ENCODE data around the gene P4HA3.

P4HA3 gene

DNA sequence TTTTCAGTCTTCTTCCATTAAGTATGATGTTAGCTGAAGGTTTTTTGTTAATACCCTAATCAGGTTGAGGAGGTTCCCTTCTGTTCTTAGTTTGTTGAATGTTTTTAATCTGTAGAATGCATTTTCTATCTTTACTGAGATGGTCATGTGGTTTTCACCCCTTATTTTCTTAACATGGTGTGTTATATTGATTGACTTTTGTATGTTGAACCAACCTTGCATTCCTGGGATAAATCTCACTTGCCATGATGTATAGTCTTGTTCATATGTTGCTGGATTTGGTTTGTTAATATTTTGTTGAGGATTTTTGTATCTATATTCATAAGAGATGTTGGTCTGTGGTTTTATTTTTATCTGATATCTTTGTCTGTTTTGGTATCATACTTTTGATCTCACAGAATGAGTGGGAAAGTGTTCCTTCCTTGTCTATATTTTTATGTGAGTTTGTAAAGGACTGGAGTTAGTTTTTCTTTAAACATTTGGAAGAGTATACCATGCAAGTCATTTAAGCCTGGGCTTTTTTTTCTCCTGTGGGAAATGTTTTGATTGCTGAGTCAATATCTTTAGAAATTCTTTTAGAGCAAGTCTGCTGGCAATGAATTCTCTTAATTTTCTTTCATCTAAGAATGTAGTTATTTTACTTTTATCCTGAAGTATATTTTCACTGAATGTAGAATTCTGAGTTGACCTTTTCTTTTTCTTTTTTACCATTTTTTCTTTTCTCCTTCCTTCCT lies 5.5 kb upstream of the P4HA3 start:
- FAIRE-seq = no peak

DNA sequence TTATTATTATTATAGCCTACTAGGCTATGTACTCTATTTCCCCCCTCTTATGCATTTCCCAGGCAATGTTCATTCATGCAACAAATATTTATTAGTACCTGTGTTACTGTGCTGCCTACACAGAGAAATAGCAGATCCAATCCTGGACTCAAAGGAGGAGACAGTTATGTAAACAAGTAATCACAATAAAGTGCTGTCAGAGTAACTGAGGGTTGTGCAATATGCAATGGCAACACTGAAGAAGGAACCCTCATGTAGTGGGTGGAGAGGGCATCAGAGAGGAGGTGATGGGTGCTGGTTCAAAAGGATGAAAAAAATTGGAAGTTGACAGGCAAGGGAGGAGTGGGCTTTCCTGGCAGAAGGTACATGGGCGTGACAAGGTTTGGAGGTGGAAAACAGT lies 886 bp upstream of the P4HA3 start:
- FAIRE-seq = no peak

DNA sequence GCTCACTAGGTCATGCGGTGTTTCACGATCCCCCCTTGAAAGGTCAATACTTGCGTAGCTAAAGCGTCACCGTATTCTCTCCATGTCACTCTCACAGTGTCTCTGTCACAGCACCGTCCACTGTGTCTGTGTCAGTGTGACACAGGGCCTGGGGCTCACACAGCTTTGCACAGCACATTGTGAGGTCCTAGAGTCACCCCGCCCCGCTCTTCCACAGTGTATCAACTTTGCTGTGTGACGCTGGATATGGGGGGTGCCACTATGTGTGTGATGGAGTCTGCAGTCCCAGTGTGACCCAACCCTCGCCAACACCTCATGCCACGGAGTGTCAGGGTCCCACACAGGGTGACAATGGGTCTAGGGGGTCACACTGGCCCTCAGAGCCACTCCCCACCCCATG lies 583 bp downstream of the P4HA3 start:
- no peak for FAIRE-seq

DNA sequence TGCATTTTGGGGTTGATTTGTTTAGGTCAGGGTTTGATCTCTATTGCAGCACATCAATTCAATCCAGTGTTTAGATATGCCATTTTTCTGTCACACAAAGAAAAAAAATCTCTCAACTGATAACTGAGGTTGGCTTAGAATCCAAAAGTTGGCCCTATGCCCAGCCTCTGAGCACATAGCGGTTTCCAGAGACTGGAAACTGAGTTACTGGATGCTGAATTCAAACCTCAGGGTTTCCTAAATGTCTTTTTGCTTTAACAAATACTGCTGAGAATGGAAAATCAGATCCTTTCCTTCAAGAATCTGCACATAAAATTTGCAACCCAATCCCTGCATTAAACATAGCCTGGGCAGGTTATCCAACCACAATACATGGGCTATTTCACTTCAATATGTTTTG lies 4.0 kb downstream of the P4HA3 start:
- FAIRE-seq = no peak

DNA sequence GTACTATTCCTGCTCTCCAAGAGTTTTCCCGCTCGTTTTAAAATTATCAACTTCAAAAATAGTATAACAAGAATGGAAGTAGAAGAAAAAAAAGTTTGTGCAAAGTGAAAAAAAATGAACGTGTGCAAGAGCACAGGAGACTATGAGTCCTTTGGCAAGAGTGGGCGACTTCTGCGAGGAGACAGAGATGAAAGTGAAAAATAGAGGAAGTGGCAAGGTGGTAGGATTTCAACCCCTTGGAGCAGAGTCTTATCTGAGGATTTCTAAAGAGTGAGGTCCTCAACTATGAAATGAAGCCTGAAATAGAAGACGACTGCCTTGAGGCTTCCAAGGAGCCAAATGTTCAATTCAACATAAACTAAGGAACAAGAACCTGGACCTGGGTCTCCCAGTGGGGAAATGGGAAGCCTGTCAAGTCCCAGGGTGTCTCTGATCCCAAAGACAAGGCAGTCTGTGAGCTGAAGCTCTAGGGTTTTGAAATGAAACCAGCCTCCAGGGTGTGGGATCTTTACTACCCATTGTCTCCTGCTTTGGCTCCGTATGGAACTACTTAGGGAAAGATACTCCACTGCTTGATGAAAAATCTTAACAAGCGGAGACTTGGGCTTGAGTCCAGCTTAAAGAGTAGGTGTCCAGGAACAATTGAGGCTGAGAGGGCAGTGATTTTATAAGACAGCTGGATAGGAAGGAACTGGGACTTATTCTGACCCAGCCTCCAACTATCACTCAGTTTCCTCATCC lies 4.8 kb downstream of the P4HA3 start:
- FAIRE-seq = no peak

DNA sequence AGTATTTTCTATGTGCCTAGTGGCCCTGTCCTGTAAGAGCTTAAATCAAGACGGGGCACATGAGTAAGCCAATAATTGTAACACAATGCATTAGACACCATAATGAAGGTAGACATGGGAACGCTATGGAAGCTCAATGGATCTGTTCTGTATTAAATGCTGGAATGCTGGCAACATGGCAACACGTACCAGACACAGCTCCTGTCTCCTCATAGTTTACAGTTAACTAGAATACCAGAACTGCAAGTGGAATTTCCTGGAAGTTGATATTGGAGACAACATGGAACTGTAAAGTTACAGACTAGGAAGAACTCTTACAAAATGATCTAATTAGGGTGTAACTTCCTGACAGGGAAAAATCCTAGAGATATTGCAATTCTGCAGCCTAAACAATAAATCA lies 12.4 kb downstream of the P4HA3 start:
- FAIRE-seq = no peak

DNA sequence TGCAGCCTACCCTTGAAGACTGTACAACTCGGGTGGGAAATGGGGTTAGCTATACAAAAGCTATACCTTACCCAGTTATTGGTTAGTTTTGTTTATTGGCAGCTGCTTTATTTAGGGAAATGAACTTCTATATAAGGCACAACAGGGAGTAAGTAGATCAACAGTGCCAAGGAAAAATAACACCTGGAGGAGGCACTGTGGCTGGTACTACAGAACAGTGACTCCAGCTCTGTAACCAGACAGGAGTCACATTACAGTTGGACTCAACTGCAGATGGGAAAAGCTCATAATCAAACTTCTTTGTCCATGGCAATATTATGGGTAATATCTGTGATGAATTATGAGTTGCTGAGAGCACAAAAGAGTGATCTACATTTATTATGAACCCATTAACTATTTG lies 14.0 kb downstream of the P4HA3 start:
- FAIRE-seq = no peak

DNA sequence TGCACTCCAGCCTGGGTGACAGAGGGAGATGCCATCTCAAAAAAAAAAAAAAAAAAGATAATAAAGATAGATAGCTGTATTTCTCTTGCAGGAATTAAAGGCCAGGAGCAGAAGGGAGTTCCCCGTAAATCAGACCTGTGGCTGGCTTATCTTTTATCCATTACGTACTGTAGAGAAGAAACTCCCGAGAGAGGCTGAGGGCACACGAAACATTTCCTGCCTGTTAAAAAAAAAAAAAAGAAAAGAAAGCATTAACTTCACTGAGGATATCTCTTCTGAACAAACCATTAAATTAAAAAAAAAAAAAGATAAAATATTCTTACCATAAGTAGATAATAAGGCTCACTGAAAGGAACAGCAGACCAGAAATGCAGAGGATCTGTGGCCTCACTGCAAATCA lies 22.5 kb downstream of the P4HA3 start:
- no peak for FAIRE-seq

DNA sequence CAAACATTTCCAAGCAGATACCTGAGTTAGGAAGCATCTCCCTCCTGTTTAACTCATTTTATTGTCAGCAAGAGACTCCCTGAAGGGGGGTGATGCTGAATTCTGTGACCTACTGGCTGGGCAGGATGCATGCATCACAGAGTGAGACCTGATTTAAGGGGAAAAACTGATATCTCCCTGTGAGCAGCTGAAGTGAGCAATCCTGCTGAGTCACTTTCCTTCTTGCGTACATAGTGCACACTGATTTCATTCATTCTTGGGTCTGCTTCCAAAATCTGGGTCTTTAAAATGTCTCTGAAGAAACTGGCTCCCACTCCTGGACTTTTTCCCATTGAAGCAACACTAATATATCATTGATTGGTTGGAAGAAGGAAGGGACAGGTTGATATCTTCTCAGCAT lies 23.3 kb downstream of the P4HA3 start:
- FAIRE-seq = no peak

DNA sequence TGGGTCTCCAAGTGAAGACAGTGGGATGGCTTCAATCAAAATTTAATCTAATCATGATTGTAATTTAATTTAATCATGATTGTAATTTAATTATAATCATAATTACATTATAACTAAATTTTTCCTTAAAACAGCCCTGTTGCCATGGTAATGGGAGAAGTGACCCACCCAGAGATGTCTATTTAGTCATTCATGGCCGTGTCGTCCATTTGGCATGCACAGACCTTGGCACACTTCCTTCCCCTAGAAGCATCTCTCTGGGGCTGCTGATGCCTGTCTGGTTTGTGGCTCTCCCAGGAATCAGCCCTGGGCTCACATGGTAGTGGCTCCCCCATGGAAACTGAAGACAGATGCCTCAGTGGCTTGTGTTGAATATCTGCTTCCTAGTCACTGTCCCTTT lies 27.0 kb downstream of the P4HA3 start:
- no peak for FAIRE-seq

DNA sequence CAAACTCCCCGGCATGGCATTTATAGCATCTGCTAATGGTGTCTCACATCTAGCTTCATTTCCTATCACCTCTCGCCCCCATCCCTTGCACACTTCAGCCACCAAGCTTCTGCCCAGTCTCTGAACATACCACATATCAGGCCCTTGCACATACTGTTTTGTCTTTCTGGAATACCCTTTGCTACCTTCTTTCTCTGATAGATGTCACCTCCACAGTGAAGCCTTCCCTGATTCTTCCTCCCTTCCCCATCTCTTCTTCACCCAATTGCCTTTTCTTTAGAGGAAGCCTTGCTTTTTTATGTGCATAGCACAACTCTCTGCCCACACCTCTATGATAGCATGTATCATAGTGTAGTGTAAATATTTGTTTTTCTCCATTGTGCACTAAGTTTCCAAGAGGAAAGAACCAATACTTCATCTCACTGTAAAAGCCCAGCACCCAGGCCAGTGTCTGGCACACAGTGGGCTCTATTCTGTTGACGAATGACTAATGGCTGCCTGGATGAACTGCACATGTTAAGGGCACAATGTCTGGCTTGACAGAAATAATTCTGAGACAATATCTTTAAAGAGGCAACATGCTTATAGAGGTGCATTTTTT lies 27.8 kb downstream of the P4HA3 start:
- no peak for FAIRE-seq

DNA sequence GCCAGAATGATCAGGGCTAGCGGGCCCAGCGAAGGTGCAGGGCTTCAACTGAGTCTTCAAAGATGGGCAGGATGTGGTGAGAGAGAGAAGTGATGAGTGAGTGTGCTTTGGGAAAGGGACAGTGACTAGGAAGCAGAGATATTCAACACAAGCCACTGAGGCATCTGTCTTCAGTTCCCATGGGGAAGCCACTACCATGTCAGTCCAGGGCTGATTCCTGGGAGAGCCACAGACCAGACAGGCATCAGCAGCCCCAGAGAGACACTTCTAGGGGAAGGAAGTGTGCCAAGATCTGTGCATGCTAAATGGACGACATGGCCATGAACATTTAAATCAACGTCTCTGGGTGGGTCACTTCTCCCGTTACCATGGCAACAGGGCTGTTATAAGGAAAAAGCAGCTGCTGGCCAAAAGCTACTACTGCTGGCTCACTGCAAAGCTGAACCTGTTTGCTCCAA lies 28.5 kb downstream of the P4HA3 start:
- FAIRE-seq = no peak

DNA sequence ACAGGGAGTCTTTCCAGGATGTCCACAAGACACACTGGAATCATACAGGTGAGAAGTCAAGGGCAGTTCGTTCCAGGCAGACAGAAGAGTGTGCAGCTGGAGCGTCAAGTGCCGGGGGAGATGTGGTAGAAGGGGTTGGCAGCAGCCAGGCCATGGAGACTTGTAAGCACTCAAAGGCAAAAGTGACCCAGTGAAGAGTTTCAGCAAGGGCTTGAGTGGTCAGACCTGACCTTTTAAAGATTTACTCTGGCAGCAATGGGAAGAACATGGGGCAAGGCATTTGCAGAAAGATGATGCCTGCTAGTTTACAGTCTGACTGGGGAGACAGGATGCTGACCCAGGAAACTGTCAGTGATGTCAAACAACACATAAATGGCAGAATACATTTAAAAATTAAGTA lies 29.0 kb downstream of the P4HA3 start:
- FAIRE-seq = no peak

DNA sequence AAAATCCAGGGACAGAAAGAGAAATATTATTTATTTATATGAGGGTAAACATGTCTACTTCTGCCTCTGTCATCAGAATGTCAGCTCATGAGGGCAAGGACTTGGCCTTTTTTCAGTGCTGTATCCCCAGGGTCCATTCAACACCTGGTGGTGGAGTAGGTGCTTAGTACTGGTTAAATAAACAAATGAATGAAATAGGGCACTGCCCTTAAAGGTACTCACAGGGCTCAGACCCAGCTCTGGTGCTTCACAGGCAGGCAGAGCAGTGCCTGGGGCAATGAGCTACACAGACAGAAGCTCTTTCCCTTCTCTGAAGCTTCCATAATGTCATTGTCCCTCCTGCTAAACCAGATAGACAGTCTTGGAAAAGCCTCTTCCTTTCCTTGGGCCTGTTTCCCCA lies 30.9 kb downstream of the P4HA3 start:
- FAIRE-seq = no peak

DNA sequence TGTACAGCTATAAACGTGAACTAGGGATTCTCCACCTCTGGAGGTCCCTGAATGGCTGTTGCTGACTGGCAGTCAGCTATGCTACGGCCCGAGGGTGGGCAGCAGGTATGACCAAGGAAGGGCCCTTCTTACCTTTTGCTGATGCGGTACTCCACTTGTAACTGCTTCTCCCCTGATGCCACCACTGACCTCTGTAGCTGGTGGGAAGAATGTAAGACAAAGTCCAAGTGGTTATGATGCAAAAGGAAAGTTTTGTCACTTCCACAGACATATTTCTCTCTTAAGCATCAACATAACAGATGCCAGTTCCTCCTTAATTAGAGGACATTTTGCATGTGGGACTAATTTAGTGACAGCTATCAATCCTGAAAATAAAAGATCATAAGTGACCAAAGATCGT lies 32.2 kb downstream of the P4HA3 start:
- no peak for FAIRE-seq

DNA sequence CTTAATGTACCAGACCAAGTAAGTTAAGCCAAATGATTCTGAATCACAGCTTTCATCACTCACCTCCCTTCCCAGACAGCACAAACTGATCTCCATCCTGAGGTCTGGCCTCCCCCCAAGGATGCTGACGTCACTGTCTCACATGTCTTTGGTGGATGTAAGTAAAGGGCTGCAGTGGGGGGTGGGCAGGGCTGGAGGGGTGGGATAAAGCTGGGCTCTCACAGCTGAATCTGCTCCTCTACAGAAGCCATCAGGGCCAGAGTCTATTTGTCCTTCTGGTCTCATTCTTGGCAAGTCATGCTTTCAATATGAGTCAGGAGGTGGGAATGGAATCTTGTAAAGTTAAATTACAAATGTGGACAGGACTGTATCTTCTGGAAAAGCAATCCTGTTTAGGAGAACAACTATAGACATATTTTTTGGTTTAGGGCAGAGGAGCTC lies 32.7 kb downstream of the P4HA3 start:
- FAIRE-seq = no peak

DNA sequence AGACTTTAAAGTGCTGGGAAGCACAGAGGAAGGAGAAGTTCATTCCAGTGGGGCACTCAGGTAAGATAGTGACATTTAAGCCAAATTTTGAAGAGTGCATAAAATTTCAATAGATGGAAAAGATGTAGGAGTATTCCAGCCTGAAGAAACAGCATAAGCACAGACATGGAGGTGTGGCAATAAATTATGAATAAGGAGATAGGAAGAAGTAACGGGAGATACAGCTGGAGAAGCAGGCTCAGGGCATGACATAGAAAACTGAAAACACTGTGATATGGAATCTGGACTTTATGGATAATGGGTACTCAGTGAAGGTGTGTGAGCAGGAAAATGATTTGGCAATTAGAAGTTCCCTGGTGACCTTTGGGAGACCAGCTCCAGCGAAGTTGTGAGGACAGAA lies 33.3 kb downstream of the P4HA3 start:
- no peak for FAIRE-seq

DNA sequence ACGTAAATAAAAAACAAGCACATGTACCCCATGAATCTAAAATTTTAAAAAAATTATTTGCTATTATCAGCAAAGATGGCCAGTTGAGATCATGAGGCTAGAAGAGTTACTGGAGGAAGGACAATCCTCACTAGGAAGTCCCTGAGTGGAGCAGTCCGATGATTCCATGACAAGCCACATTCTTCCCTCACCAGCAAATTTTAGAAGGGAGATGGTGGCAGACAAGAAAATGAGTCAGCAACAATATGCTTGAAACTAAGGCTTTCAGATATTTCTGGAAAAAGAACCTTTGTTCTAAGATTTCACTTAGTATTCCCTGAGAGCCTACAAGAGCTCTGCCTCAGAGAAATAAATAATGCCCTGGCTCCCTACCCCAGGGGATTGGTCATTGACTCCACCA lies 34.9 kb downstream of the P4HA3 start:
- no peak for FAIRE-seq

DNA sequence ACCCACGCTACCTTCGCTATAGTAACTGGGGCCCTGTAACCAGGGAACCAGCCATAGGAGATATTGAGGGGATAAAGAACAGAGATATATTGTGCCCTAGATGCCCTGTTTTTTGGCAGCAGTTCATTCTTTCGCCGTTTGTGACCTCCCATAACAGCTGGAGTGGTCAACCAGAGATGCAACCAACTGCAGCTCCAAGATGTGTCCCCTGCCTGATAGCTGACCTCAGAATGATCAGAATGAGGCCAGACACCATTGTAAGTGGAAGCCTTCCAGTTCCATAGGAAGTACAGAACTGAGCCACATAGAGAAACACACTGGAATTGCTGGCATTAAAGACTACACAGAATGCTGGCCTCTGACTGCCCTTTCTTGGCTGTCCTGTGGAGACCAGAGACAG lies 39.2 kb downstream of the P4HA3 start:
- FAIRE-seq = no peak

DNA sequence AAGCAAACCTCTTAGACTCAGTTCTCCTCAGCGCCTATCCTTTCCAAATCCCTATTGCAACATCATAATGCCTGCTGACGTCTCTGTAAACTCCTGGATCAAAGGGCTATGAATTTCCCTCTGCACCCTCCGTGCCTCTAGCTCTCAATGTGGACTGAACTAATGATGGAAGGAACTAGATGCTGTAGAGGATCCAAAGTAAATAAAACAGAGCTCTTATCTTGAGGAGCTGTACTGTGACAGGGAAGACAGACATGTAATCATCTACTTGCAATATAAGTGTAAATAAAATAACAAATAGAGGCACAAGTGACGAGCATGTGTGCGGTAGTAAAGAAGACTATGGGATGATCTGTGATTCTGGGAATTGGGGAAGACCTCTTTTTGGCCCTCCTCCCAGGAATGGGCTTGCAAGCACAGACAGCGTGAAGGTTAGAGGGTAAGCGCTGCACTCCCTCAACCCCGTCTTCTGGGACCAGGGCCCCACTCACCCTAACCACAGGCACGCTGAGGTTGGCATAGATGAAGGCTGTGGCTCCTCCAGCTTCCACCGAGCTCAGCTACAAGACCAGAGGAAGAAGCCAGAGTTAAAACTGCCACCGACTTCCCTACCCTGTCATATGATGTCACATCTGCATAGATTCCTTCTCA lies 42.2 kb downstream of the P4HA3 start:
- no peak for FAIRE-seq

DNA sequence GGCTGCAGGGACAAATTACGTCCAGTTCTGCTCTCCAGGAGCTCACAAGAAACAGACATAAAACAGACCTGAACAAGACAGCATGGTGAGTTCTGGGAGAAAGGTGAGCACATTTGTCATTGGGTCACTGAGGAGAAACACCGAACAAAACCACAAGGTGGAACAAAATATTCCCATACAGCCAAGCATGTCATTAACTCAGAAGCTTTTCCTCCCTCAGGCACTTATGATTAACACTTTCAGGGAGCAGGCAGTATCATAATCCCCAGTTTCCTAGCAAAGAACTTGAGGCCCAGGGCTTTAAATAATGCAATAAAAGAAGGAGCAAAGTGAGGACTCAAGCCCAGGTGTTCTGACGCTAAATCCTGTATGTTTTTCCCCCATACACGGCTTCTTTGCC lies 43.0 kb downstream of the P4HA3 start:
- no peak for FAIRE-seq

DNA sequence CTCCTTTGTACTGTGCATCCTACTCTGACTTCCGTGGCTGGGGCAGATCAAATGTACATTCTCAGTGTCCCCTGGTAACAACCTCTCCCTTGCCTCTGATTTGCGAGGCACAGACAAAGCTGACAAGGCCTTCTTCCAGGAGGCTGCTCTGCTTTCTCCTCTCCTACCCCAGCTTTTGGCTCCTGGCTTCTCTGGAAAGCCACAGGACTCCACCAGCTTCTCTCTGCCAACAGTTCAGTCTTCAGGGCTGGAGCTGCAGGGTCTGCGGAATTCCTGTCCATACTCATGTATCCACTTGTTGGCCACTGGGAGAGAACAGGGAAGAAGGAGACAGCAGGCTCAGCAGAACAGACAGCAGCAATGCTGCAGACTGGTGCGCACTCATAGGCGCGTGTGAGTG lies 44.4 kb downstream of the P4HA3 start:
- FAIRE-seq = no peak

DNA sequence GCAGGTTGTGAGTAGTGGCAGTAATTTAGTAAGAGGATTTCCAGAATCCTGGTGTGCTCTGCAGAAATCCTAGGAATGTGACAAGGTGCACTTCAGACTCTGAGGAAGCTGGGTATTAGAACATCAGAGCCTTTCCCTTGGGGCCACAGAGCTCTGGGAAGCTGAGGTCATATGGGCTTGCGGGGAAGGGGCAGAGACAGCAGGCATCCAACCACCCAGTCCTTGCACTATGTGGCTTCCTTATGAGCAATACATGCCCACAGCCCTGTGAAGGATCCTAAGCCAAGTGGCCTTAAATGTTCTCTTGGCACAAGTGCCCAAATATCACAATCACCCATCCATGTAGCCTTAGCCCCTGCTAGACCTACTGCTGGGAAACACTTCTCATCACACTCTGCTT lies 46.2 kb downstream of the P4HA3 start:
- no peak for FAIRE-seq

DNA sequence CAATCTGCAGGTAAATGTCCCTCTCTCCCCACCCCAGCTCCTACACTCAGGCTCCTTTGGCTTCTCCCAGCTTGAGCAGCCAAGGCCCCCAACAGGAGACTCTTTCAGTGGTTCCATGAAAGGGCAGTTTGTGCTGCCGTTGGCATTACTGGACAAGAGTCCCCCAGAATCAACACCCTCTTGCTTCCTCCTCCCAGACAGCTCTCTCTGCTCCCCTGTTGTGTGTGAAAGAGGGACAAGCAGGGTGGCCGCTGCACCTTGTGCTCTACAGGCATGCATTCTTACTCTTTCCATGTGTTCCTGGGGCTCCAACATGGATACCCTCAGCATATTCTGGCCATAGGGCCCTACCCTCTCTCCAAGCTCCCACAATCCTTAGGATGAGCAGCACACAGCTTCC lies 48.7 kb downstream of the P4HA3 start:
- FAIRE-seq = no peak
